ENCODE measurements around the gene SLC4A7. TPM values are rescaled to one million over a fixed set of nuclear protein-coding genes. Genes with fewer than 3 reads are reported as not detected.
A peak's percentile ranks its signal among the peaks of the same experiment; 100 is the strongest.
"Not testable (repeated sequence)": the region's sequence is repeated elsewhere in the genome, so short reads cannot be mapped to it uniquely, and the experiment has no call there.

SLC4A7 gene
- total RNA-seq = 203 and 281 TPM in 2 replicates

DNA sequence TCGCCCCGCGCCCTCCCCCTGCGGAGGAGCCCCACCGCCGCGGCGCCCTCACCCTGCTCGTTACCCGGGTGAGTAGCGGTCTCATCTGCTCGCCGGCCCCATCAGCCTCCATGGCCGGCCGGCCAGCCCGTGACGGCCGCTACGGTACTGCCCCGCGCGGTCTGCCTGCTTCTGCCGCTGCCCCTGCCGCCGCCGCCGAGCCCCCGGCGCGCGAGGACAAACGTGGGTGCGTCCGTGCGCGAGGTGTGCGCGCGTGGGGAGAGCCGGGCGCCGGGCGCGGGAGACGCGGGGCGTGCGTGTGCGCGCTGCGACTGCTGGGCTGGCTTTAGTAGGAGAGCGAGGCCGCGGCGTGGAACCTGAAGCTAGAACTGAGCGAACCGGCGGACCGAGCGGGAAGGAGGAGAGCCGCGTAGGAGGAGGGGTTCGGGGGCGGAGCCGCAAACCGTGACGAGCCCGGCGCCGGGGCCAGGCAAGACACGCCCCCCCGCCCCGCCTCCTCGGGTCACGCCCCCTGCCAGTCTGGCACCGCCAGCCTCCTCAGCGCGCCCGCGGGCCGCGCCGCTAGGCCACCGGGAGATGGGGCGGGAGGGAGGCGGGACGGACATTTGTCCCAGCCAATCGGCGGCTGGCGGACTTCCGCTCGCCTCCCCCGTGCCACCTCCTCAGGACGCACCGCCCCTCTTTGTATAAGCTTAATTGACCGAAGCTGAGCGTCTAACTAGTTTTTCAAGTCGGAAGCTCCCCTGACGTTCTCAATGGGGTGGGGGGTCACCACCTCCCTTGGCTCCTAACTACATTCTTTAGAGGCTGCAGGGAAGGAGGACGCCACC, at the start of gene SLC4A7:
Gene SLC4A7, minus strand, starts transcription at position 370 of the 830 bp plus-strand sequence. Its CDS starts 258 bp downstream, at position 112.
- H3K36me3 ChIP-seq (ENCODE audit: insufficient read depth, low read length) = peaks cover 3% of the 10 kb centered on the region
- H3K27me3 ChIP-seq (ENCODE audit: insufficient read depth, low read length) = no peaks in the 10 kb centered on the region
- H3K4me1 ChIP-seq (ENCODE audit: insufficient read depth, low read length) = peaks cover 29% of the 10 kb centered on the region
- peaks cover 38% of the 10 kb centered on the region for H4K20me1 ChIP-seq (ENCODE audit: insufficient read depth, low read length)
- H3K79me2 ChIP-seq (ENCODE audit: insufficient read depth, low read length) = peaks cover 50% of the 10 kb centered on the region
- peak within 1 kb of the TSS; percentile 82 for H3K4me3 ChIP-seq (ENCODE audit: insufficient read depth, low read length)
- peak within 1 kb of the TSS; percentile 99 for H3K4me2 ChIP-seq (ENCODE audit: insufficient read depth, low read length)
- H2AFZ ChIP-seq (ENCODE audit: low read length) = peak within 1 kb of the TSS; percentile 98
- peak; percentile 99 for DNase-seq (ENCODE audit: insufficient read length, low spot score, missing footprints)
- no peaks in the 10 kb centered on the region for H3K9me3 ChIP-seq (ENCODE audit: low read depth, low read length)
- H3K27ac ChIP-seq (ENCODE audit: low read depth, low read length) = peak within 1 kb of the TSS; percentile 90
- no peak for TF ChIP-seq CTCF (IDR thresholded peaks at IDR 0.05; ENCODE audit: extremely low read depth, low read depth, low read length)

- TF ChIP-seq CTCF (IDR thresholded peaks at IDR 0.05; ENCODE audit: extremely low read depth, low read depth, low read length) = no peak
- H3K27ac ChIP-seq (ENCODE audit: low read depth, low read length) = peak overlapping the region; percentile 93
- DNase-seq (ENCODE audit: insufficient read length, low spot score, missing footprints) = no peak
- no peaks in the 10 kb centered on the region for H3K9me3 ChIP-seq (ENCODE audit: low read depth, low read length)
- peak overlapping the region; percentile 37 for H3K4me2 ChIP-seq (ENCODE audit: insufficient read depth, low read length)
- no peaks in the 10 kb centered on the region for H3K36me3 ChIP-seq (ENCODE audit: insufficient read depth, low read length)
- no peaks in the 10 kb centered on the region for H3K27me3 ChIP-seq (ENCODE audit: insufficient read depth, low read length)
- H2AFZ ChIP-seq (ENCODE audit: low read length) = peak overlapping the region; percentile 70
- H3K79me2 ChIP-seq (ENCODE audit: insufficient read depth, low read length) = no peaks in the 10 kb centered on the region
- H3K4me1 ChIP-seq (ENCODE audit: insufficient read depth, low read length) = peaks cover 43% of the 10 kb centered on the region
- no peak overlapping the region for H3K4me3 ChIP-seq (ENCODE audit: insufficient read depth, low read length)
- no peaks in the 10 kb centered on the region for H4K20me1 ChIP-seq (ENCODE audit: insufficient read depth, low read length)
Observed at GRCh38 chr3:27533261-27533607, 49.0 kb upstream of the SLC4A7 start.

DNA sequence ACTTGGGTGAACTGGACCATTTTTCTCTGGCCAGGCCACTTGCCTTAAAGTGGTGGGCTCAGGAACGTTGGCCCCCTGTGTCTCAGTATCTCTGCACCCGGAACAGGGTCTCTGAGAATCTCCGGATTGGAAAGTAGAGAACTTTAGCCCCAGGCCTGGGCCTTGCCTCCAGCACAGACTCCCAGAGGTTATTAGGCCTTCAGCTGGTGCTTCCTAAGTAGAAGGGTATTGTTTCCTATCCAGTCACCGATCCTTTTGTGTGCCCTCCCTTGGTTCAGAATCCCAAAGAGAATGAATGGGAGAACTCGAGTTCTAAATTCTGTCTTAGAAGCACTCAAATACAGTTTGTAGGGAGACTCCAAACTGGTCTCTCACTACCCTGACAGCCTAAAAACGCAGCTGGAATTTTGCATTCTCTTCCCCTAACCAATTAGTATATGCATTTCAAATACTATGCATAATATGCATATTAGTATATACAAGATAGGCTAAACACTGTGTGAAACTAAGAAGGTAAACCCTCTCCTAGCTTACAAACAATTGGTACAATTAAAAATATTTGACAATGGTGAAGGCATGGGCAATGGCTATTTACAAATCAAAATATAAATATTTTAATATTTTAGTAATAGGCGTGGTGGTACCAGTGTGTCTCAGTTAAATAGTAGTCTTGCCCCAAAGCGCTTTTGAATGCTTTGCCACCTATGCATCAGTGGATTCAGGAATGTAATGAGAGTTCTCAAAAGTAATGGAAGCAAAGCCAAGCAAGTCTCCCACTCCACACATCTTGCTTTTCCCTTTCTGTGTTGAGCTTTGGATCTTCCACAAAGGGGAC, 48.5 kb upstream of the SLC4A7 start:
- no peaks in the 10 kb centered on the region for H3K36me3 ChIP-seq (ENCODE audit: insufficient read depth, low read length)
- H4K20me1 ChIP-seq (ENCODE audit: insufficient read depth, low read length) = no peaks in the 10 kb centered on the region
- peak overlapping the region; percentile 70 for H2AFZ ChIP-seq (ENCODE audit: low read length)
- H3K27me3 ChIP-seq (ENCODE audit: insufficient read depth, low read length) = no peaks in the 10 kb centered on the region
- H3K9me3 ChIP-seq (ENCODE audit: low read depth, low read length) = no peaks in the 10 kb centered on the region
- no peak for DNase-seq (ENCODE audit: insufficient read length, low spot score, missing footprints)
- H3K27ac ChIP-seq (ENCODE audit: low read depth, low read length) = peak overlapping the region; percentile 93
- H3K79me2 ChIP-seq (ENCODE audit: insufficient read depth, low read length) = no peaks in the 10 kb centered on the region
- no peak overlapping the region for H3K4me3 ChIP-seq (ENCODE audit: insufficient read depth, low read length)
- H3K4me2 ChIP-seq (ENCODE audit: insufficient read depth, low read length) = peak overlapping the region; percentile 37
- TF ChIP-seq CTCF (IDR thresholded peaks at IDR 0.05; ENCODE audit: extremely low read depth, low read depth, low read length) = no peak
- peaks cover 43% of the 10 kb centered on the region for H3K4me1 ChIP-seq (ENCODE audit: insufficient read depth, low read length)

DNA sequence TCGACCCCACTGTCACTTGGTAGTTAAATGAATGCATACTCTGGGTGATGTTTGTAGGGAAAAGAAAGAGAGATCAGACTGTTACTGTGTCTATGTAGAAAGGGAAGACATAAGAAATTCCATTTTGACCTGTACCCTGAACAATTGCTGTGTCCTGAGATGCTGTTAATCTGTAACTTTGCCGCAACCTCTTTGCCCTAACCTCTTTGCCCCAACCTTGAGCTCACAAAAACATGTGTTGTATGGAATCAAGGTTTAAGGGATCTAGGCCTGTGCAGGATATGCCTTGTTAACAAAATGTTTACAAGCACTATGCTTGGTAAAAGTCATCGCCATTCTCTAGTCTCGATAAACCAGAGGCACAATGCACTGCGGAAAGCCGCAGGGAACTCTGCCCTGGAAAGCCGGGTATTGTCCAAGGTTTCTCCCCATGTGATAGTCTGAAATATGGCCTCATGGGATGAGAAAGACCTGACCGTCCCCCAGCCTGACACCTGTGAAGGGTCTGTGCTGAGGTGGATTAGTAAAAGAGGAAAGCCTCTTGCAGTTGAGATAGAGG, 47.1 kb upstream of the SLC4A7 start:
- not testable (repeated sequence) for H3K9me3 ChIP-seq (ENCODE audit: low read depth, low read length); H3K27ac ChIP-seq (ENCODE audit: low read depth, low read length); H4K20me1 ChIP-seq (ENCODE audit: insufficient read depth, low read length); H3K4me2 ChIP-seq (ENCODE audit: insufficient read depth, low read length); H3K4me3 ChIP-seq (ENCODE audit: insufficient read depth, low read length); H3K36me3 ChIP-seq (ENCODE audit: insufficient read depth, low read length); DNase-seq (ENCODE audit: insufficient read length, low spot score, missing footprints); H2AFZ ChIP-seq (ENCODE audit: low read length); H3K27me3 ChIP-seq (ENCODE audit: insufficient read depth, low read length); H3K79me2 ChIP-seq (ENCODE audit: insufficient read depth, low read length)
- H3K4me1 ChIP-seq (ENCODE audit: insufficient read depth, low read length) = peaks cover 39% of the 10 kb centered on the region
